GM12878 (cell line): ENCODE measurements around the gene TET2. TPM values are rescaled to one million over a fixed set of nuclear protein-coding genes. Genes with fewer than 3 reads are reported as not detected.

Source experiments
- ATAC-seq: fragments of 200-7000 bp; cut with Tn5 transposase; 3 replicates; pipeline ENCODE4 v1.9.1; 2020; ENCODE audit warnings: mild to moderate bottlenecking, moderate library complexity
- BruUV-seq: library from RNA; stranded (reverse); fragments of 400-500 nt; replicated peaks from 2 replicates; lab custom pipeline; 2021; lab: Mats Ljungman, UMichigan
- CTCF ChIA-PET: fragments of 300-600 bp; sonication (Branson Sonifier 250); formaldehyde crosslinking; extraction: SDS; loops from one replicate; lab custom pipeline; 2021; ENCODE audit warnings: inconsistent platforms; lab: Yijun Ruan, JAX
- POLR2A ChIA-PET: fragments of 350-600 bp; formaldehyde crosslinking; extraction: SDS; loops from one replicate; lab custom pipeline; 2021; ENCODE audit warnings: inconsistent platforms; lab: Charles Lee
- RAD21 ChIA-PET: fragments of 300-600 bp; sonication (Branson Sonifier 250); formaldehyde crosslinking; loops from one replicate; lab custom pipeline; 2023; ENCODE audit warnings: antibody characterized with exemption; ENCODE audit not compliant: unreplicated experiment; lab: Charles Lee
- SMC1A ChIA-PET: fragments of 300-600 bp; sonication (Branson Sonifier 250); formaldehyde crosslinking; loops from one replicate; lab custom pipeline; 2023; ENCODE audit not compliant: unreplicated experiment, uncharacterized antibody; lab: Charles Lee
- DNase-seq: peaks from one replicate; pipeline ENCODE4 v3.0.0-alpha.2; 2011; ENCODE audit warnings: low read depth, low spot score
- FAIRE-seq: peaks from 3 replicates; lab custom pipeline; 2011; peaks lifted over from hg19 to GRCh38; lab: Jason Lieb, UNC
- H2AFZ ChIP-seq: 2 replicates; pipeline ENCODE4 v1.6.0; 2011; ENCODE audit warnings: low read depth, low read length, control low read depth; ENCODE audit not compliant: control insufficient read depth
- H3K27ac ChIP-seq: 2 replicates; pipeline ENCODE4 v1.5.1; 2011; ENCODE audit warnings: control low read depth; ENCODE audit not compliant: control insufficient read depth, insufficient read depth
- H3K27me3 ChIP-seq, 2 experiments: replicated peaks in 1 of 2; 2 replicates each; pipeline versions ENCODE4 v1.6.0 to v1.6.1; 2011; ENCODE audit warnings: low read length in 1 of 2; ENCODE audit not compliant: control insufficient read depth in 2 of 2, insufficient read depth in 2 of 2
- H3K36me3 ChIP-seq, 2 experiments: 2 replicates each; pipeline ENCODE4 v1.5.1; 2011; ENCODE audit warnings: low read length in 1 of 2; ENCODE audit not compliant: control insufficient read depth in 2 of 2, insufficient read depth in 2 of 2
- H3K4me1 ChIP-seq: 2 replicates; pipeline ENCODE4 v1.6.1; 2011; ENCODE audit warnings: mild to moderate bottlenecking, low read length, moderate library complexity, mixed read lengths; ENCODE audit not compliant: control insufficient read depth, insufficient read depth
- H3K4me2 ChIP-seq: 2 replicates; pipeline ENCODE4 v1.6.0; 2011; ENCODE audit warnings: control low read depth; ENCODE audit not compliant: control insufficient read depth, insufficient read depth
- H3K4me3 ChIP-seq: fragments of 200-600 bp; sonication (generic); 2 replicates; pipeline ENCODE4 v1.5.1; 2016
- H3K79me2 ChIP-seq: 2 replicates; pipeline ENCODE4 v1.6.0; 2011; ENCODE audit warnings: low read length; ENCODE audit not compliant: control insufficient read depth, insufficient read depth
- H3K9ac ChIP-seq: 2 replicates; pipeline ENCODE4 v1.8.0; 2011; ENCODE audit warnings: low read length, control low read depth, mixed read lengths; ENCODE audit not compliant: control insufficient read depth, insufficient read depth
- H3K9me3 ChIP-seq: replicated peaks from 3 replicates; pipeline ENCODE4 v1.5.1; 2011; ENCODE audit warnings: mild to moderate bottlenecking, low read length; ENCODE audit not compliant: control insufficient read depth, insufficient read depth
- H4K20me1 ChIP-seq: 2 replicates; pipeline ENCODE4 v1.6.0; 2011; ENCODE audit not compliant: control insufficient read depth, insufficient read depth
- CREB1 ChIP-seq: IDR thresholded peaks from 2 replicates; pipeline ENCODE4 v1.6.1; 2012; ENCODE audit warnings: low read depth, mild to moderate bottlenecking, inconsistent platforms
- E4F1 ChIP-seq: fragments of 450-650 bp; IDR thresholded peaks from 2 replicates; pipeline ENCODE4 v1.6.1; 2018; ENCODE audit warnings: borderline replicate concordance, mild to moderate bottlenecking; ENCODE audit not compliant: partially characterized antibody
- FOXM1 ChIP-seq: IDR thresholded peaks from 2 replicates; pipeline ENCODE4 v1.6.1; 2012; ENCODE audit warnings: low read depth, mild to moderate bottlenecking, inconsistent platforms, low read length, moderate library complexity
- IKZF2 ChIP-seq, 2 experiments: fragments of 450-650 bp; IDR thresholded peaks; 2 replicates each; pipeline ENCODE4 v1.6.1; 2017; ENCODE audit warnings: mild to moderate bottlenecking in 2 of 2, moderate library complexity in 2 of 2
- MXI1 ChIP-seq: fragments of 150-350 bp; IDR thresholded peaks from 2 replicates; pipeline ENCODE4 v1.6.1; 2011; ENCODE audit warnings: low read depth, mild to moderate bottlenecking, inconsistent platforms, low read length, improper control_type of control experiment
- PAX8 ChIP-seq: fragments of 450-650 bp; IDR thresholded peaks from 2 replicates; pipeline ENCODE4 v1.6.1; 2017; ENCODE audit warnings: mild to moderate bottlenecking, moderate library complexity
- PML ChIP-seq: IDR thresholded peaks from 2 replicates; pipeline ENCODE4 v1.6.1; 2012; ENCODE audit warnings: low read length, inconsistent platforms
- POLR2AphosphoS5 ChIP-seq: IDR thresholded peaks from 2 replicates; pipeline ENCODE4 v1.6.1; 2011; ENCODE audit warnings: mild to moderate bottlenecking, low read length, inconsistent platforms
- RCOR1 ChIP-seq: conservative IDR thresholded peaks from 2 replicates; pipeline ENCODE4 v1.6.1; 2012; ENCODE audit warnings: low read depth, low read length, improper control_type of control experiment
- TARDBP ChIP-seq: IDR thresholded peaks from 2 replicates; pipeline ENCODE4 v1.6.1; 2016; ENCODE audit warnings: borderline replicate concordance
- ZBTB40 ChIP-seq: fragments of 450-650 bp; IDR thresholded peaks from 2 replicates; pipeline ENCODE4 v1.6.1; 2016; ENCODE audit warnings: mild to moderate bottlenecking, moderate library complexity, borderline replicate concordance
- WGBS: methylation state at CpG from one replicate; pipeline ENCODE4 v1.1.6; 2016; ENCODE audit warnings: low lambda C conversion rate; ENCODE audit not compliant: insufficient replicate concordance, insufficient coverage; ENCODE audit errors: missing lambda C conversion rate; 5-methylcytosine and 5-hydroxymethylcytosine counted together
- in situ Hi-C: fragments of 300-500 bp; cut with MboI; formaldehyde crosslinking; loops from 9 replicates; pipeline ENCODE4 v1.14.3; 2018; ENCODE audit warnings: mixed read lengths
- intact Hi-C: fragments of 100-400 bp; cut with micrococcal nuclease; formaldehyde crosslinking; loops from one replicate; pipeline ENCODE4 v1.14.2; 2022; ENCODE audit not compliant: unreplicated experiment
- polyA plus RNA-seq, 11 experiments: library from polyadenylated mRNA; depleted of rRNA in 4 of 11; unstranded in 6 of 11; stranded (reverse) in 5 of 11; fragments of >200 nt; fragmentation: Nextera tagmentation in 4 of 11; fragmentation: Illumina TruSeq in 1 of 11; extraction: Ambion mirVana in 4 of 11; extraction: Trizol in 1 of 11; gene quantifications; 1 replicate in 1 of 11; 2 replicates in 10 of 11; pipeline versions ENCODE4 v1.2.1 to v1.2.3, GENCODE V29; 2011 to 2016; ENCODE audit warnings: inconsistent platforms in 2 of 11, missing spikeins in 2 of 11, low read depth in 1 of 11
- total RNA-seq, 4 experiments: library from RNA; depleted of rRNA in 3 of 4; stranded (reverse); fragments of >200 nt in 3 of 4; fragmentation: Illumina TruSeq in 1 of 4; extraction: Trizol in 1 of 4; gene quantifications; 2 replicates each; pipeline versions ENCODE4 v1.2.1 to v1.2.3, GENCODE V29; 2013 to 2021
- TF ChIP-seq, protein P1 (sequence below): fragments of 450-650 bp; IDR thresholded peaks from 2 replicates; pipeline ENCODE4 v1.6.1; 2017; ENCODE audit warnings: low read depth, mild to moderate bottlenecking, moderate library complexity

The TET2 gene
- total and polyA plus RNA-seq, 10 of the 15 experiments (the other 5 are each of a cell fraction or from before 2014, with no cell fraction given), result 3.7 to 49.0 (median 27.5) TPM

- no peak for TF ChIP-seq E4F1
- TF ChIP-seq, all 136 proteins: peak for 15
Measured at GRCh38 chr4:105145903-105146275, 787 bp upstream of the TET2 start (continued).

DNA sequence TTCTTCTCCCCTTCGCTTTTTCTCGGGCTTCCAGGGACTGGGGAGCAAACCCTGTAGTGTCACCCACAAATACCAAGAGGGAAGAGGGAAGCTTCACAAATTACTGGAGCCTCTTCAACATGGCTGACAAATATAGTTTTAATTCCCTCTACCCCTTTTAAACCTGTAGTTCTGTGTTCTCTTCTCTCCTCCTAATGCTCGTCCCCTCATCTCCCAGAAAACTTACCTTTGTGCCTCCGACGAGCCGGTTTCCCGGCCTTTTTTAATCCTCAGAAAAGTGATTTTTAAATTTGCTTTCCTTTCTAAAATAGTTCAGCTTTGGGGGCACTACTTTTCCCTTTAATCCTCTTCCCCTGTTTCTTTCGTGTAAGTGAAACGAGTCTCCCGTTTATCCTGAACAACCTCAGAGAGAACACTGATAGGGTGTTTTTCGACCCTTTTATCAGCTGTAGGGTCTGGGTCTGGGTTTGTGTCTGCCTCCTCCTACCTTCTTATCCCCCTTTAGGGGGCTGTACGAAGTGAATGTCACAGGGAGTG is 408 bp downstream of the TET2 start:
- ChIA-PET SMC1A (interaction anchor here (0.6 to 2.1 kb wide), 12 partner anchors 13 to 343 kb away, joined by 3 to 10 read pairs (median 3); no protein-coding TSS in a partner anchor), POLR2A (interaction anchor here (1.0 to 2.1 kb wide), 4 partner anchors 45 to 326 kb away, joined by 3 to 7 read pairs (median 5); no protein-coding TSS in a partner anchor), CTCF (interaction anchor here (0.7 to 1.3 kb wide), 4 partner anchors 13 to 567 kb away, joined by 3 to 6 read pairs (median 3); partner anchors contain the start of gene PPA2), RAD21 (interaction anchor here (1.0 to 1.8 kb wide), 8 partner anchors 20 to 520 kb away, joined by 3 to 8 read pairs (median 4); partner anchors contain the start of gene PPA2)
- H4K20me1 ChIP-seq, result no peaks in the 10 kb centered on the region
- H3K27ac ChIP-seq, result peak overlapping the region; percentile 96
- WGBS, result 2% methylated on average over 12 of the region's 12 CpGs
- H3K9ac ChIP-seq, result peak overlapping the region; percentile 84
- BruUV-seq, result TSS peak; percentile 75
- H3K4me2 ChIP-seq, result no peak overlapping the region
- peak overlapping the region; percentile 99 for H3K4me3 ChIP-seq
- no peaks in the 10 kb centered on the region for H3K27me3 ChIP-seq
- intact Hi-C loops, result loop anchor here (2.0 to 10.0 kb wide), 7 partner anchors 48 to 1082 kb away; partner anchors contain the start of gene CXXC4
- H3K9me3 ChIP-seq, result no peaks in the 10 kb centered on the region
- FAIRE-seq, result no peak
- in situ Hi-C loops, result no loop called here
- H2AFZ ChIP-seq, result peak overlapping the region; percentile 75
- no peaks in the 10 kb centered on the region for H3K4me1 ChIP-seq
- peaks cover 0 to 5% of the 10 kb centered on the region in 2 experiments; a peak in 1 of 4 replicates for H3K36me3 ChIP-seq
- no peak for DNase-seq
- peak; percentile 7 for ATAC-seq
- peaks cover 74% of the 10 kb centered on the region for H3K79me2 ChIP-seq
- TF ChIP-seq ZBTB40 (0 out of 2 replicates have a peak, but pooled peaks have one; percentile 26), PAX8 (peak; percentile 93), TARDBP (0 out of 2 replicates have a peak, but pooled peaks have one; percentile 13), RCOR1 (0 out of 2 replicates have a peak, but pooled peaks have one; percentile 4), IKZF2 (IDR thresholded peaks at IDR 0.05) (peak in 1 of 2 experiments; percentile 14; a peak in 1 of 4 replicates), POLR2AphosphoS5 (peak; percentile 2; the same call in 1 of the 2 replicates), CREB1 (no peak), MXI1 (no peak), PML (peak; percentile 44), FOXM1 (peak; percentile 41; the same call in 1 of the 2 replicates)
- TF ChIP-seq, protein P1, sequence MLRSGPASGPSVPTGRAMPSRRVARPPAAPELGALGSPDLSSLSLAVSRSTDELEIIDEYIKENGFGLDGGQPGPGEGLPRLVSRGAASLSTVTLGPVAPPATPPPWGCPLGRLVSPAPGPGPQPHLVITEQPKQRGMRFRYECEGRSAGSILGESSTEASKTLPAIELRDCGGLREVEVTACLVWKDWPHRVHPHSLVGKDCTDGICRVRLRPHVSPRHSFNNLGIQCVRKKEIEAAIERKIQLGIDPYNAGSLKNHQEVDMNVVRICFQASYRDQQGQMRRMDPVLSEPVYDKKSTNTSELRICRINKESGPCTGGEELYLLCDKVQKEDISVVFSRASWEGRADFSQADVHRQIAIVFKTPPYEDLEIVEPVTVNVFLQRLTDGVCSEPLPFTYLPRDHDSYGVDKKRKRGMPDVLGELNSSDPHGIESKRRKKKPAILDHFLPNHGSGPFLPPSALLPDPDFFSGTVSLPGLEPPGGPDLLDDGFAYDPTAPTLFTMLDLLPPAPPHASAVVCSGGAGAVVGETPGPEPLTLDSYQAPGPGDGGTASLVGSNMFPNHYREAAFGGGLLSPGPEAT, result peak; percentile 37; the same call in 1 of the 2 replicates
